GM21515 (cell line): ENCODE measurements around the gene AKIRIN1.
"Not testable (repeated sequence)": the region's sequence is repeated elsewhere in the genome, so short reads cannot be mapped to it uniquely, and the experiment has no call there.

Source experiments
- ATAC-seq: cut with Tn5 transposase; IDR thresholded peaks from one replicate; pipeline ENCODE4 v1.9.1; 2021; ENCODE audit not compliant: unreplicated experiment

Gene AKIRIN1, protein sequence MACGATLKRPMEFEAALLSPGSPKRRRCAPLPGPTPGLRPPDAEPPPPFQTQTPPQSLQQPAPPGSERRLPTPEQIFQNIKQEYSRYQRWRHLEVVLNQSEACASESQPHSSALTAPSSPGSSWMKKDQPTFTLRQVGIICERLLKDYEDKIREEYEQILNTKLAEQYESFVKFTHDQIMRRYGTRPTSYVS

GRCh38 chr1:38990738-38991637 is at the start of gene AKIRIN1:
Gene AKIRIN1, plus strand, starts transcription at chr1:38991276. Its CDS starts 105 bp downstream, at chr1:38991381.
- peak; percentile 94 for ATAC-seq

- no peak for ATAC-seq
These were observed 49.5 kb upstream of the AKIRIN1 start, which contains the start of gene RHBDL2 for GRCh38 chr1:38941527-38942019. Gene RHBDL2, minus strand, starts transcription at chr1:38941830. Its CDS starts 22,618 bp downstream, at chr1:38919212.

- ATAC-seq, result no peak
These were observed 48.2 kb upstream of the AKIRIN1 start for GRCh38 chr1:38942664-38943428.

- ATAC-seq, result no peak
These were observed 46.5 kb upstream of the AKIRIN1 start for GRCh38 chr1:38944547-38944946.

DNA sequence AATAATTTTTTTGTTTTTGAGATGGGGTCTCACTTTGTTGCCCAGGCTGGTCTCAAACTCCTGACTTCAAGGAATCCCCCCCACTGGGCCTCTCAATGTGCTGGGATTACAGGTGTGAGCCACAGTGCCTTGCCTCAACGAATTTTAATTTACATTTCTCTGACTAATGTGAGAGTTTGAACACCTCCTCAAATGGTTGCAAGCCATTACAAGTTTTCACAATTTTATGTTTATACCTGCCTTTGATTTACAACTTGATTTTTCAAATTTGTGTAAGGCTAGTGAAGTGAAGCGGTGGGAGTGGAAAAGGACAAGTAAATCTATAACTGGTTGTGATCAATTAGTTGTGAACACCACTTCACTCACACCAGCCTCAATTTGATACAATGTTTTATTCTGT is 40.5 kb upstream of the AKIRIN1 start:
- ATAC-seq, result no peak

GRCh38 chr1:38953433-38953860 is 37.6 kb upstream of the AKIRIN1 start:
- no peak for ATAC-seq

GRCh38 chr1:38958967-38959366 is 32.1 kb upstream of the AKIRIN1 start:
- no peak for ATAC-seq

- ATAC-seq, result no peak
These were observed 29.0 kb upstream of the AKIRIN1 start for GRCh38 chr1:38962113-38962512.

GRCh38 chr1:38962560-38962959 is 28.5 kb upstream of the AKIRIN1 start:
- ATAC-seq, result no peak

- ATAC-seq, result no peak
These were observed 26.9 kb upstream of the AKIRIN1 start for GRCh38 chr1:38964140-38964548.

GRCh38 chr1:38973145-38973544 is 17.9 kb upstream of the AKIRIN1 start:
- not testable (repeated sequence) for ATAC-seq

- ATAC-seq, result no peak
These were observed 17.2 kb upstream of the AKIRIN1 start for GRCh38 chr1:38973659-38974437.

DNA sequence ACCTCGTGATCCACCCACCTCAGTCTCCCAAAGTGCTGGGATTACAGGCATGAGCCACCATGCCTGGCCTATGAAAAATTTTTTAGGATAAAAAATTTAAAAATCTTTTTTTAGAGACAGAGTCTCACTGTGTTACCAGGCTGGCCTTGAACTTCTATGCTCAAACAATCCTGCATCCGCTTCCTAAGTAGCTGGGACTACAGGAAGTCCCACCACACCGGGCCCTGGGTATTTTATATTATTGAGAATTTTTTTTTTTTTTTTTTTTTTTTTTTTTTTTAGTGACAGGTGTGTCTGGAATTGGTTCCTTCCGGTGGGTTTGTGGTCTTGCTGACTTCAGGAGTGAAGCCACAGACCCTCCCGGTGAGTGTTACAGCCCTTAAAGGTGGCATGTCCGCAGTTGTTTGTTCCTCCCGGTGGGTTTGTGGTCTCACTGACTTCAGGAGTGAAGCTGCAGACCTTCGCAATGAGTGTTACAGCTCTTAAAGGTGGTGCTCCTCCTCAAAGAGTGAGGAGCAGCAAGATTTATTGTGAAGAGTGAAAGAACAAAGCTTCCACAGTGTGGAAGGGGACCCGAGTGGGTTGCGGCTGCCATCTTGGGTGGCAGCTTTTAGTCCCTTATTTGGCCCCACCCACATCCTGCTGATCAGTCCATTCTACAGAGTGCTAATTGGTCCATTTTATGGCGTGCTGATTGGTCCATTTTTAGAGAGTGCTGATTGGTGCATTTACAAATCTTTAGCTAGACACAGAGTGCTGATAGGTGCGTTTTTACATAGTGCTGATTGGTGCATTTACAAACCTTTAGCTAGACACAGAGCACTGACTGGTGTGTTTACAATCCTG is 13.5 kb upstream of the AKIRIN1 start:
- ATAC-seq, result not testable (repeated sequence)

DNA sequence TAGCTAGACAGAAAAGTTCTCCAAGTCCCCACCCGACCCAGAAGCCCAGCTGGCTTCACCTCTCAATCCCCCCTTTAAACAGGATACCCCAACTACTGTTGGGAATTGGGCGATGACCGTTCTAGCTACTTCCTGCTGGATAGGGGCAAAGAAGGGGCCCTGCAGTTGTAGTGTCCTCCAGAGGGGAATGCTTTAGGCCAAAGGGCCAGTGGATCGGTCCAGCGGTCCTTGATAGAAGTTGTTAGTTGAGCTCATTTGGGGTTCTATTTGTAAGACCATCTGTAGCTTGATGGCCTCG is 12.9 kb upstream of the AKIRIN1 start:
- ATAC-seq, result not testable (repeated sequence)

DNA sequence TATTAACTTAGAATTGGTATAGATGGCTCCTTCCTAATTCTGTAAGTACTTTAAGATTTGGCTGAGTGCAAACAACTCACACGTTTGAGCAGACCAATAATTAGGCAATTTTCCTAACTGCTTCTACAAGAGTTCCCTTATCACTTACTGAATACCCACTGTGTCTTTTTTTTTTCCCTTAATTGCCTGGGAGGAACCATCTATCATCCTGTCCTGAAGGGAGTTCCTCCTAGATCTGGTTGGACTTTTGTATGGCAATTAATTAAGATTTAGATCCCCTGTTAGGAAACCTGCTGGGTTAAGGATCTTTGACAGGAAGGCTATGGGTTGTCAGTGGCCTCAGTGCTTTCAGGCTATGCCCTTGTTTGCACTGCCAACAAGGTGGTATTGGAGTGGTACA is 11.7 kb upstream of the AKIRIN1 start:
- not testable (repeated sequence) for ATAC-seq

DNA sequence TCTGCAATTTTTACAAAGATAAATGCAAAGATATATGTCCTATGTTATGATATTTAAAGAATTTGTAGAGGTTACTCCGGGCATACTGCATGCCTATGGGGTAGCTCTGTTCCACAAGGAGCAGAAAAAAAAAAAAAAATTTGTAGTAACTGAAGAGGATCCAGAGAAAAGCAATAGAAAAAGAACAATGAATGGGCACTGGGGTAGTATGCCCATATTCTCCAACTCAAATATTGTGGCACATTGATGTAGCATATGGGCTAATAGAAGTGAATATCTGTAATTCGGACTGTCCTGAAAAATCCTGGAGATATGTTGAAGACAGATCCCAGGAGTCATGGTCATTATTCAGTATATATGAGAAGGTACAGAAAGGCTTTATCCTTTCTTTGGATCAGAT is 1.1 kb upstream of the AKIRIN1 start:
- no peak for ATAC-seq

- no peak for ATAC-seq
These were observed 714 bp upstream of the AKIRIN1 start for GRCh38 chr1:38990386-38990737.

- ATAC-seq, result peak; percentile 3
These were observed 749 bp downstream of the AKIRIN1 start for GRCh38 chr1:38991638-38992411.
